ENCODE measurements around the gene GSC2.

The GSC2 gene

DNA sequence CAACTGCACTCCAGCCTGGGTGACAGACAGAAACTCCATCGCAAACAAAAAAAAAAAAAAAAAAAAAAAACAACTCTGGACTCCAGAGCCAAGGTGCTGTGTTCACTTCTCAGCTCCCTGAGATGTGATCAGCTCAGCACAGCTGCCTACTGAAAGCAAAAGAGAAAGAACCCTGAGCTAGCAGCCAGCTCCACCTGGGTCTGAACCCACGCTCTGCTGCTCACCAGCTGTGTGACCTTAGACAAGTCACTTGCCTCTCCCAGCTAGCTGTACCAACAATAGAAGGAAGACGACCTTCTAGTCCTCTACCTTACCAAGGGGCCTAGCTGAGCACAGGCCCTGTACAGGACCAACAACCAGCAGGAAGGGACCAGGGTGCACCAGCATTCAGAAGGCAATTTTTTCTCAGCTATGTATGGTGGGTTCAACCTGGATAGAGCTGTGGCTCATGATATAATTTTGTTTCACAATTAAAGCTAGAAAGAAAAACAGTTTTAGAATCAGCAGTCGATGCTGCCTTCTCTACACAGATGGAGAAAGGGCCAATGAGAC is 31.7 kb downstream of the GSC2 start:
- ATAC-seq (no peak), DNase-seq (no peak)

- no peak for ATAC-seq
- no peak for DNase-seq
These were observed 33.0 kb downstream of the GSC2 start for GRCh38 chr22:19117111-19117512.

DNA sequence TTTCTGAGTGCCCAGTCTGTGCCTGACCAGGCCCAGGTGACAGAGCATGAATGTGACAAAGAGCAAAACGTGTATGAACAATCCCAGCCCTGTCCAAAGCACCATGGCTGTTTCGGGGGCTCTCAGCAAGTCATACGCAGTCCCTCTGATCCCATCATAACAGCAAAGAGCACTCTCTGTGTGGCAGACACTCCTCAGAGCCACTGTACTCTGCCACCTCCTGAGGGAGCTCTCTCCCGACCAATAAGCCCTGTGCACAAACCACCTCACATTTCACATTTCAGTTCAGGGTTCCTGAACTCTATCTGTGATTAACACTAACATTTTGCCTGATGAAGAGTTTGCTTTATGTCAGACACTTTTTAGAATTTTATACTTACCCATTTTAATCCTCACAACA is 34.5 kb downstream of the GSC2 start:
- no peak for DNase-seq
- no peak for ATAC-seq

- DNase-seq, result no peak
- ATAC-seq, result no peak
These were observed 35.0 kb downstream of the GSC2 start for GRCh38 chr22:19114984-19115552.

GRCh38 chr22:19113429-19113828 is 36.7 kb downstream of the GSC2 start:
- no peak for ATAC-seq

GRCh38 chr22:19111584-19111983 is 38.5 kb downstream of the GSC2 start:
- DNase-seq (no peak), ATAC-seq (no peak)

More at GRCh38 chr22:19113429-19113828, 36.7 kb downstream of the GSC2 start:
- no peak for DNase-seq

DNA sequence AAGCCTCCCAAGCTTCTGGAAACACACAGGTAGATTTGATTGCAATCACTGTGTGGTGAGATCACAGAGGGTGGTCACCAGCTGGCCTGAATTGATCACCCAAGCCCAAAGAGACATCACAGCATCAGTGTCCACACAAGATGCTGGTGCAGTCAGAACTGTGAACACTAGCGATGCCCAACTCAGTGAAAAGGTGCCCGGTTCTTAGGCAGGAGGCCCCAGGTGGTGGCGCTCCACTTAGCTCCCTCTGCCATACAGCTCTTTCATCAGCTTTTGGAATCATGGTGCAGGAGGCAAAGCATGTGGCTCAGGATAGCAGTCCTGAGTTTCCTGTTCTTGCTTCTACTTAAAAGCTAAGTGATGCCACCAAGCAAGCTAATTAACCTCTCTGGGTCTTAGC is 39.0 kb downstream of the GSC2 start:
- DNase-seq (no peak), ATAC-seq (no peak)

DNA sequence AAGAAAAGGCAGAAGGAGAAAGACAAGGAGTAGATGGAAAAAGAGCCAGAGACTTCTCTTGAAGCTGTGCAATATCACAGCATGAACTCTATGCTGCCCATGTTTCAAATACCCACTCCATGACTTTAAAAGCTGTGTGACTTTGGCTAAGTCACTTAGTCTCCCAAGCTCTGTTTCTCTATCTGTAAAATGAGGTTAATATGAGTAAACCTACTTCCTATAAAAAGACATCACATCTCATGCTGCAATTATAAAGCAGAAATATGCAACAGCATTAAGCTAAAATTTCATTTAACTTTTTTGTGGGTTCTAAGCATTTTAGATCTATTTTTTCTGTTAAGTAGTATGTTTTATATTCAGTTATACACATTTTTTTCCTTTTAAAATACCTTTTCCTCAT is 39.4 kb downstream of the GSC2 start:
- no peak for DNase-seq
- ATAC-seq, result no peak

DNA sequence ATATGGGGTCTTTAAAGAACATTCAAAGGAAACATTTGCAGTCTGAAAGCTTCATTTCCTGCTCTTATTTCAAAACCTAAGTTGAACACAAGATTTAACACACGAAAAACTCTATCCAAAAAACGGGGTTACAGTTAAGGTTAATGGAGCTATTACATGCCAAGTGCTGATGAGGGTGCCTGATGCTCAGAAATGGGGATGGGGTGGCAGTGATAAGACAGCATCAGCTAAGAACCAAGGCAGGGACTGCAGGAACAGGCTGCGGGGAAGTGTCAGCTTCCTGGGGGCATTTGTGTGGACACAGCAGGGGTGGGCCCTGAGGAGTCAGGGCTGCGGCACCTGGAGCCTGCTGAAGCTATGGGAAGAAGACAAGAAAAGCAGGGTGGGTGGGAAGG is 40.0 kb downstream of the GSC2 start:
- ATAC-seq, result no peak

DNA sequence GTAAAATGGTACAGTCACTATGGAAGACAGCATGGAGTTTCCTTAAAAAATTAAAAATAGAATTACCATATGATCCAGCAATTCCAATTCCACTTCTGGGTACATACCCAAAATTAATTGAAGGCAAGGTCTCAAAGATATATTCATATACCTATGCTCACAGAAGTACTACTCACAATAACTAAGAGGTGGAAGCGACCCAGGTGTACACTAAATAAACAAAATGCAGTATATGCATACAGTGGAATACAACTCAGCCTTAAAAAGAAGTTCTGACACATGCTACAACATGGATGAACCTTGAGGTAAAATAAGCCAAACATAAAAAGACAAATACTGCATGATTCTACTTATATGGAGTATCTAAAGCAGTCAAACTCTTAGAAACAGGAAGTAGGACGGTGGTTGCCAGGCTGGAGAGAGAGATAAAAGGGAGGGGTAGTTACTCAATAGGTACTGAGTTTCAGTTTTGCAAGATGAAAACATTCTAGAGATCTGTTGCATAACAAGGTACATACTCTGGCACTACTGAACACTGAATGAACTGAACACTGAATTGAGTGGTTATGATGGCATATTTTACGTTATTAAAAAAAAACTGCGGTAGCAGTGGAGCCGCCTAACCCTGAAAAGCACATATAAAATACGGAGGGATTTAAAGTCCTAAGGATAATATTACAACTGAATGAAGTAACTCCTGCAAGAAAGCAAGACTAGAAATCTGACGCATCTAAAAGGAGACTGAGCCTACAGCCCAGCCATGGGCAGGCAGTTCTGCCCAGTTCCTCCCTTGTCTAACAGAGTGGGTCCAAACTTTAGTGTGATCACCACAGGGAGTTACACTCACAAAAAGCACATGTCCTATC is 40.7 kb downstream of the GSC2 start:
- ATAC-seq (peak; percentile 79), DNase-seq (no peak)

More for the DNA sequence above, 40.0 kb downstream of the GSC2 start:
- no peak for DNase-seq

GRCh38 chr22:19108807-19109197 is 41.3 kb downstream of the GSC2 start:
- DNase-seq, result no peak

GRCh38 chr22:19107730-19108074 is 42.4 kb downstream of the GSC2 start:
- DNase-seq, result no peak
- no peak for ATAC-seq

More at GRCh38 chr22:19108807-19109197, 41.3 kb downstream of the GSC2 start:
- no peak for ATAC-seq

DNA sequence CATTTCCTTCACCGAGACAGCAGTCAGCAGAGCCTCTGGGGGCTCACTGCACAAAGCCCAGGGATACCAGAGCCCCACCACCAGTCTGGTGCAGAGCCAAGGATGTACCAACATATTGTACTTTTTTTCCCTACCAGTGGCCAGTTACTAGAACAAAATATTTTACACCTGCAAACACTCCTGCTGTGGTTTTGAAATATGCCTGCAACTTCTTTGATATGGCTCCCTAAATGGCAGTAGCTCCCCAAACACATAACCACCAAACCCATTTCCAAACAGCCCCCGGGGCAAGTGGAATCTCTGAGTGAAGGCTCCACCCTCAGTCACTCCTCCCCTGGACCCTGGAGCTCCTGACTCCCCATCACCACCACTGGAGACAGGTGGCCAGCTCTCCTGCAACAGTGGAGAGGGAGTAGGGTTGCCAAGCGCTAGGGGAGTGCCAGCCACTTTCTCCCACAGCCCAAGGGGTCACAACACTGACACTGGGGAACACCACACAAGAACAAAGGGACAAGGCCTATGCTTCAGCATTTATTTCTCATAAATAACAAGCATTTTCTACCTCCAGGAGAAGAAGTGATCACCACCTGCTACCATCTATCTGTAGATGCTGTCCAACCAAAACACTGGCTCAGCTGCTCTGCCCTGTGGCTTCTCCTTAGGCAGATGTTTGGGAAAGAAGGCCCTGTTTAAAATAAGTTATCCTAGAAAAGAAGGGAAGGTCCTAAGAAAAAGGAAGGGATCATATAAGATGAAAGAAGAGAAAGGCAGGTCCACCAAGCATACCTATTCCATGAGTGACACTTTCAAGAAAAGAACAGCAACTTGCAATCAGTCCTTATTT is 43.0 kb downstream of the GSC2 start:
- DNase-seq, result no peak
- peak; percentile 34 for ATAC-seq

DNA sequence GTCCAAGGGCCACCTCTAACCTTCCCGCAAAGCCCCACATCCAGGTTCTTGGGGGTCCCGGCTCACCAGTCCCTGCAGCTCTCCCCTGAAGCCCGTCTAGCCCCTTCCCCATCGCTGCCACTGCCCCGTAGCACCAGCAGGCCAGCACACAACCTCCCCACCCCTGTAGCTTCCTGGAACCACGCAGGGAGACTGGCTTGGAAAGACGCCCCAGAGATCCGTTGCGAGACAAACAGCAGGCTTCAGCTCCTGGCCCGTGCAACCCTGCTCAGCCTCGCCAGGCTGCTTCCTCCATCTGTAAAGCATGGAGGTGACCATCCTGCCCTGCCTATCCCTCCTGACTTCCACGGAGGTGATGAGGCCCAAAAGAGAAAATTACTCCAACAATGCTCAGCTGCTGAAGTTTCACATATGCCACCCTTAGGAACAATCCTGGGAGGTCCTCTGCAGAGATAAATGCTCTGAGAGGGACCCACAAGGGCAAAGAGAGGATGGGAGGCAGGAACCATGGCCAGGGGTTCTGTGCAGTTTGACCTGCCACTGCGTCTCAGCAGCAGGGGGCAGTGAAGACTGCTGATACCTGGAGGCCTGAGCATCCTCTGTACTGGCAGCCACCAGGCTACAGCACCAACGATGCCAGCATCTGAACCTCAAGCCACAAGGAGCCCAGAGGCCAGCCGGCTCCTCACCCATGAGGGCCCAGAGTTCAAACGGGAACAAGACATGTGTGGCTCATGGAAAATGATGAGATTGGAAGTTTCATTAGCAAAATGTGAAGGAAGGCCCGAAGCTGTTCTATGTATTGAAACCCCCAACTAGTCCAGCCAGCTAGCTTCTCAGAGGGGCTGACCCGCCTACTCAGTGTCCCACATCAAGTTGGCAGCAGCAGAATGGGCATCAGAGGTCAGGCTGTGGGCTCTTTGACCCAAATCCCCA is 44.0 kb downstream of the GSC2 start:
- DNase-seq (peak; percentile 30), ATAC-seq (peak; percentile 54)

- DNase-seq (no peak), ATAC-seq (no peak)
These were observed 44.6 kb downstream of the GSC2 start for GRCh38 chr22:19105456-19105855.

DNA sequence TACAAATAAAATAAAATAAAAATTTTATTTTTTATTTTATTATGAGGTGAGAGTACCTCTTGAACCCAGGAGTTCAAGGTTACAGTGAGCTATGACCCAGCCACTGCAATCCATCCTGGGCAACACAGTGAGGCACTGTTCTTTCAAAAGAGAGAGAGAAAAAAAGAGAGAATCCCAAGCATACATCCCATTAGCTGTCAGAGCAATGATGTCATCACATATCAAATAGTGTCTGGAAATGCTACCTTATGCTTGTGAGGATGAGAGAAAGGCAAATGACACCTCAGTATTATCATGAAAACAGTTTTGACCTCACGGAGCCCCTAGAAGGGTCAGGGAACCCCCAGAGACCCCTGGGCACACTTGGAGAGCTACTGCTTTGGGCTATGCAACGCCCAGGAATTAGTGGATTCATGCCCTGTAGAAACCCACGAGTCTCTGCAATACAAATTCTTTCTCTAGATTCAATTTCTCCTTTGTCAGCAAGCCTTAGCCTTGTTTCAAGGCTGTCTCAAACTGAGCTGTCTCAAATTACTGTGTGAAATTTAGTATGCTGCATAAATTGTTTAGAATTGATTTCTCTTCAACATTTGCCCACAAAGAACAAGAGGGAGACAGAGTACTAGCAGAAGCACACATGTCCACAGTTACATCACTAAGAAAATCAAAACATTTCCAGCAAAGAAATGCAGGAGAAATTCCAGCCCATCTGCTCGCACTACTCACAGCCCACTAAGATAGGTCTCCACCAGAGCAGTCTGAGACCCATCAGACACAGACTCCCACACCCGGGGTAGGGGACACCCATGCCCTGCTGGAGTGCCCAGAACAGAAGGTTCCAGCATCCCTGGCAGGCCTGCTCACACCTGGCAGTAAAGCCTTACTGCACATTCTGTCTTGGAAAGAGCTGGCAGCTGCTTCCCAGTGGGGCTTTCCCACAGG is 45.9 kb downstream of the GSC2 start:
- no peak for DNase-seq
- no peak for ATAC-seq

DNA sequence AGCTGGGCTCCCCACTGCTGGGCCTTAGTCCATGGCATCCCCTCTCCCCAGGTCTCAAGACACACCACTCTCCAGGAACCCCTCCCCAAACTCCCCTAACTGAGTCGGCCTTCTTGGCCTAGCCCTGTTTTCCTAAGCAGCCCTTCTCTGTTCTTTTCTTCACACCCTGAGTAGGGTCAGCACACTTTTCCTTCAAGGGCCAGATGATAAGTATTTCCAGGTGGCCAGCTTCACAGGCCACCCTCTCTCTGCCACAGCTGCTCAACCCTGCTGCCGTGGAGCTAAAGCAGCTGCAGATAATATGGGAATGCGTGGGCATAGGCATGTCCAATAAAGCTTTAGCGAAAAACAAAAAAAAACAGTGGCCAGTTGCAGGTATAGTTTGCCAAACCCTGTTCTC is 51.9 kb downstream of the GSC2 start:
- ATAC-seq, result no peak
- DNase-seq, result no peak

- ATAC-seq (no peak), DNase-seq (no peak)
These were observed 52.6 kb downstream of the GSC2 start for GRCh38 chr22:19097518-19097917.
